GM19463 (cell line): ENCODE measurements around the gene RPTN.
"Not testable (repeated sequence)": the region's sequence is repeated elsewhere in the genome, so short reads cannot be mapped to it uniquely, and the experiment has no call there.

Source experiments
- ATAC-seq: cut with Tn5 transposase; IDR thresholded peaks from one replicate; pipeline ENCODE4 v1.9.1; 2021; ENCODE audit warnings: mild to moderate bottlenecking, moderate library complexity; ENCODE audit not compliant: unreplicated experiment

The RPTN gene

DNA sequence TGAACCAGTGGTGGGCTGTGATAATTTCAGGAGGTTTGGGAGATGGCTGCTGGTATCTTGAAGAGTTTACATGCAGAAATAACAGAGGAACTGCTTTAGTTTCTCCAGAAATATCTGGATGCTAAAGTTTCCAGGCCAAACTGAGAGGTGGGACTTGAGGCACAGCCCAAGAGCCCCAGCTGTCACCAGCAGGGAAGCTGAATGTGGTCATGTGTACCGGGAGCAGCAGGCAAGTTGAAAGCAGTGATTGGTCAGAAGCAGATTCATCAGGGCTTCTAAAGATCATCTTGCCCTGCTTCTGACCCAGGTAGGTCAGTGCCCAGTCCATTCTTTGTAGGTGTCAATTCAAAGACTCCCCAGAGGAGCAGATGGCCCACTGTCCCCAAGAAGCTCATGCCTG is 7.9 kb upstream of the RPTN start:
- ATAC-seq = no peak

- ATAC-seq = no peak
Measured at GRCh38 chr1:152165286-152166077, 6.5 kb upstream of the RPTN start.

GRCh38 chr1:152164517-152165136 is 5.6 kb upstream of the RPTN start:
- ATAC-seq = no peak

GRCh38 chr1:152162792-152163463 is 3.9 kb upstream of the RPTN start:
- no peak for ATAC-seq

DNA sequence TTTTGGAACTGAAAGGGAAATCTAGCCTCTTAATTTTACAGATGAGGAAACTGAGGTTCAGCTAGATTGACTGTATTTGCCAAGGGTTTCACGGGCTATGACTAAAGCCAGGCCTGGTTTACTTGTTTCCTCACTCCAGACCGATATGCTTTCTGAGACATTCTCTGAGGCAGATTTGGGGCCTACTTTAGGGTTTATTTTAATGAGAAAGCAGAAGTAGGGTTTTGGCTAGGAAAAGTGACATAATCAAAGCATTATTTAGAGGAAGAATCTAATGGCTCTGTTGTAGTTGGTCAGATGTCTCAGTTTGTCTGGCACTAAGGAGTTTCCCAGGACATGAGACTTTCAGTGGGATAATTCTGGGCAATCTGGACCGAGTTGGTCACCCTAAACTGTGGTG is 1.5 kb upstream of the RPTN start:
- no peak for ATAC-seq

DNA sequence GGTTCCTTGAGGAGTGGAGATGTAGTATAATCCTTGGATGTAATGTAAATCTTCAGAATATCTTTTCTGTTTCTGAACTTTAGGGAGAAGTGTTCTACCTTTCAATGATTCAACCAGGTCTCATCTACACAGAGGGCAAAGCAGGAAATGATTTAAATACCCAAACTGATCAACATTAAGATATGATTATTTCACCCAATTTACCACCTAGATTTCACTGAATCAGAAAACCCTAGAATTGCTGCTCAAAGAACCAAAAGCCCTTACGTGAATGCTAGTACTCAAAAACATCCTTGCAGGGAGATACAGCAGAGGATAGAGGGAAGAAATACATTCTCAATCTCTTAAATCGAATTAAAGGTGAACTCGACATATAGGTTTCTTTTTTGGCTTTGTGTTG is 5.0 kb downstream of the RPTN start:
- no peak for ATAC-seq

DNA sequence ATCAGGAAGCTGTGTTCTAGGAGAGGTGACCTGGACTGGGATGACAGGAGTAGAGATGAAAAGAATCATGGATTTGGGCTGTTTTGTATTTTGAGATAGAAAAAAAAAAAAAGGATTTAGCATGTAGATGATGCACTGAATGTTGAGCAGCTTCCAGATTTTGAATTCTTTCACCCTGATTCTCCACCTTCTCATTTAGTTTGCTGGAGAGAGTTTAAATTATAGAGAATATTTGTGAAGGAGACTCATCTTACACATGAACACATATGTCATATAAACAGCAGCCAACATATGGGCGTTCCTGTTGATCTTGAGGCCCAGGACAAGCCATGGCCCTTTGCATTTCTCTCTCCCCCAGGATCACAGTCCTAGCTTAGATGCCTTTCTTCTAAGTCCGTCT is 7.4 kb downstream of the RPTN start:
- ATAC-seq = no peak

GRCh38 chr1:152148981-152149380 is 10.0 kb downstream of the RPTN start:
- no peak for ATAC-seq

DNA sequence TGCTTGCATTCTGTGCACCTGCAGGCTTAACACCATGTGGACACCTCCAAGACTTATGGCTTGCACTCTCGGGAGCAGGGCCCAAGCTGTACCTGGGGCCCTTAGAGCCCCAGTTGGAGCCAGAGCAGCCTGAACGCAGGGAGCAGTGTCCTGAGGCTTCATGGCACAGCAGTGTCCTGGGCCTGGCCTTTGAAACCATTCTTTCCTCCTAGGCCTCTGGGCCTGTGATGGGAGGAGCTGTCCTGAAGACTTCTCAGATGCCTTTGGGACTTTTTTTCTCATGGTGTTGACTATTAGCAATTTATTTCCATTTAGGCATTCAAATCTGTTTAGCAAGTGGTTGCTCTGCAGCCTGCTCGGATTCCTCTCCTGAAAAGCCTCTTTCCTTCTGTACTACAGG is 11.0 kb downstream of the RPTN start:
- no peak for ATAC-seq

GRCh38 chr1:152145769-152146168 is 13.3 kb downstream of the RPTN start:
- no peak for ATAC-seq

GRCh38 chr1:152144674-152145183 is 14.3 kb downstream of the RPTN start:
- not testable (repeated sequence) for ATAC-seq

DNA sequence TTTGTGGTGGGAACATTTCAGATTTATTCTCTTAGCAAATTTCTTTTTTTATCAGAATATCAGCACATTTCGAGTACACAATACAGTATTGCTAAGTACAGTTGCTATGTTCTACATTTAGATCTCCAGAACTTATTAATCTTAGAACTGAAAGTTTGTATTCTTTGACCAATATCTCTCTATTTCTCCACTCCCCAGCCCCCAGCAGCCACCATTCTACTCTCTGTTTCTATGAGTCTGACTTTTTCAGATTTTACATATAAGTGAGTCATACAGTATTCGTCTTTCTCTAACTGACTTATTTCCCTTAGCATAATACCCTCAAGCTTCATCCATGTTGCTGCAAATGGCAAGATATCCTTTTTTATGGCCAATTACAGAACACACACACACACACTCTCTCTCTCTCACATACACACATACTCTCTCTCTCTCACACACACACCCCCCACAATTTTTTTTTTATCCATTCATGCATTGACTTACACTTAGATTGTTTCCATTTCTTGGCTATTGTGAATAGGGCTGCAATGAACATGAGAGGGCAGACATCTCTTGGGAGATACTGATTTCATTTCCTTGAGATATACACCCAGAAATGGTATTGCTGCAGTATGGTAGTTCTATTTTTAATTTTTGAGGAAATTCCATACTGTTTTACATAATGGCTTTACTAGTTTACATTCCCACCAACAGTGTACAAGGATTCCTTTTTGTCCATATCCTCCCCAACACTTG is 15.7 kb downstream of the RPTN start:
- ATAC-seq = no peak

GRCh38 chr1:152141971-152142584 is 16.9 kb downstream of the RPTN start:
- no peak for ATAC-seq

GRCh38 chr1:152137215-152137614 is 21.8 kb downstream of the RPTN start:
- ATAC-seq = no peak

DNA sequence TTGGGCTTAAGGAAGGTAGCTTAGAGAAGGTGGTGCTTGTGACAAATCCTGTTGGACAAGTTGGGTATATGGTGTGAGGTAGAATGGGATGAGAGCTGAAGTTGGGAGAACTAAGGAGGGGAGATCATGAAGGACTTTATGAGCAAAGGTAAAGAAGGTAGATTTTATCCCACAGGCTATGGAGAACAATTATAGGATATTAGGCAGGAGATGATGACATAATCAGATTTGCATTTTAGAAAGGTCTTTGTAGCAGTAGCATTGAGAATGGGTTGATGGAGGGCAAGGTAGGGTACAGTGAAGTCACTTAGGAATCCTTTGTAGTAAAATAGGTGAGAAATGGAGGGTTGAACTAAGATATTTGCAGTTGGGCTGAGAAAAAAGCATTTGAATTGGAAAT is 28.8 kb downstream of the RPTN start:
- no peak for ATAC-seq

DNA sequence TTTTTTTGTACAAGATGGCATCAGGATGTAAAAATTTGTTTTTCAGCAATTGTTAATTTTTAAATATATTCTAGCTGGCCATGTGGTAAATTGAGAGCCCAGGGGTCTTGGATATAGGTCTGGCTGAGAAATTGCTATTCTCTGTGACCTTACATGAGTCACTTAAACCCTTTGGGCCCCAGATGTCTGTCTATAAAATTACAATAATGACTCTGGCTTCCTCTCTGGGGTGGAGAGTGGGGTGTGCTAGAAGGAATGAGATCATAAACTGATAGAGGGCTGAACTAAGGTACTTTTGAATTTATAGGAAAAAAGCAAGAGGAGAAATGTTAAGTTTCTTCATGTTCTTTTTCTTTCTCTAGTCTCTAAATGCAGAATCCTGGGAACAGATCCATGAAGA is 31.4 kb downstream of the RPTN start:
- no peak for ATAC-seq

- ATAC-seq = no peak
Measured at GRCh38 chr1:152125834-152126443, 33.1 kb downstream of the RPTN start.

DNA sequence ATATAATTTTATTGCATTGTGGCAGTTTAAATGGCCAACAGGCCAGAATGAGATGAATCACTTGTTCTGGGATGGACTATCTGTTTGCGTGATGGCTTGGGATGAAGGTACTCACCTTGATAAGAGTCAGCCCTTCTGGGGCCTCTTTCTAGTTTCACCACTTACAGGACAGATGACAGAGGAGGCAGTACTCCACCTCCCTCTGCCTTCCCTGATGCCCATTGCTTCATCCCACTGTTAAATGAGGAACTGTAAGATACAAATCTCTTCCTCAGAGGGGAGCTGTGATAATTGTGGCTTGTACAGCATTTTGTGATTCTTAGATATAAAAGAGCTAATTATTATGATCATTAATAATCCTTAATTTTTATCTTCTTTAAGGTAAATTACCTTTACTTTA is 40.1 kb downstream of the RPTN start:
- no peak for ATAC-seq

DNA sequence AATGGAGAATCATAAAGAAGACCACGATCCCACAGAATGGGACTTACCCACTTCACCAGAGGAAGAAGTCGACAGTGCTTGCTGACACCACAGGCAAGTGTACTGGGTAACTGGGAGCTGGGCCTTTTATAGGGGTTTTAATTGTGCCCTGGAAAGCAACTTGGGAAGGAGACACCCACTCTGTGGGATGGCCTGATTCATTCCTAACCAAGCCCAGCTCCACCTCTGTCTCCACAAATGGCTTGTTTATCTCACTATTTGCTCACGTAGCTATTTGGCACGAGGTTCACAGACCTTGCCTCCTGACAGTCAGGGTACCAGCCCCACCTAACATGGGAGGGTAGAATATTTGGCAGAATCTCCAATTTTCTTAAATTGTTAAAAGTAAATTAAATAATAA is 43.7 kb downstream of the RPTN start, which contains the start of gene TCHH:
TSS of gene TCHH (minus strand) at position 101 of the 400 bp plus-strand sequence. CDS start 1,364 bp downstream, outside the sequence.
- no peak for ATAC-seq

DNA sequence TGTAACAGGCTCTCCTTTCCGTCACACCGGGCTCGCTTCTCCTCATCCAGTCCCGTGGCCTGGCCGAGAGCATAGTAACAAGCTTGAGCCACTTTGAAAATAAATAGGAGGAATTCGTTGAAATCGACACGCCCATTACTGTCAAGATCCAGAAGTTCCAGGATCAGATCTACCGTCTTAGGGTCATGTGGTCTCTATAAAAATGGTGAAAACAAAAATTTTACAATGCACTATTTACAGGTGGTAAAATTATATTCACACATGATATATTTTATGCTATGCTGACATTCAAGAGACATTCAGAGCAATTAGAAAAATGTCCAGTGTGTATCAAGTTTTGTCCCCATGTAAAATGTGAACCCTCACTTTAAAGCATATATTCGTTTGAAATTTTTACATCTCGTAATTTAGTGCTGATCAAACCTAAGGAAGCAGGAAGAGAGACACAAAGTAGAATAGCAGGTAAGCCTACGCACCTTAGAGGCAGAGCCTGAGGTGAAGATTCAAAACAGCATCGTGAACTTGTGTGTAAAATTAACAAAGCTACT is 46.1 kb downstream of the RPTN start:
- no peak for ATAC-seq
